GM12873 (cell line): ENCODE data around the gene RAPGEF4.

Experiments
- TF ChIP-seq, protein P1 (sequence below): IDR thresholded peaks from 2 replicates; pipeline ENCODE4 v1.5.1; 2012; ENCODE audit warnings: low read depth, mild to moderate bottlenecking, moderate library complexity, low read length, control low read depth; ENCODE audit not compliant: insufficient read depth; ENCODE audit errors: missing control alignments

RAPGEF4 gene

DNA sequence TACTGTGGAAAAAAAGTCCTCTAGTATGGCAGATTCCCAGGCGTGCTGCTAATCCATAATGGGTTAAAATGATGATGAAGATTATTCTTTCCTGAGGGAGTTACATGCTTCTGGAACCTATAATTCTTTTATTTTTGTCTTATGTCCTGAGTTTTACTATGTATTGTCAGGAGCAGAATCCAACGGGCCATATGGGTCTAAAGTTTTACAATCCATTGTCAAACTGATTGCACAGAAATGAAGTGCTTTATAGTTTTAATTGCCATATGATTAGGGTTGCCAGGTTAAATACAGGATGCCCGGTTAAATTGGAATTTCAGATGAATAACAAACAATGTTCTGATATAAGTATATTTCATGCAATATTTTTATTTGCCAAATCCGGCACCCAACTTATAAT, 239.1 kb downstream of the RAPGEF4 start:
- TF ChIP-seq, protein P1, sequence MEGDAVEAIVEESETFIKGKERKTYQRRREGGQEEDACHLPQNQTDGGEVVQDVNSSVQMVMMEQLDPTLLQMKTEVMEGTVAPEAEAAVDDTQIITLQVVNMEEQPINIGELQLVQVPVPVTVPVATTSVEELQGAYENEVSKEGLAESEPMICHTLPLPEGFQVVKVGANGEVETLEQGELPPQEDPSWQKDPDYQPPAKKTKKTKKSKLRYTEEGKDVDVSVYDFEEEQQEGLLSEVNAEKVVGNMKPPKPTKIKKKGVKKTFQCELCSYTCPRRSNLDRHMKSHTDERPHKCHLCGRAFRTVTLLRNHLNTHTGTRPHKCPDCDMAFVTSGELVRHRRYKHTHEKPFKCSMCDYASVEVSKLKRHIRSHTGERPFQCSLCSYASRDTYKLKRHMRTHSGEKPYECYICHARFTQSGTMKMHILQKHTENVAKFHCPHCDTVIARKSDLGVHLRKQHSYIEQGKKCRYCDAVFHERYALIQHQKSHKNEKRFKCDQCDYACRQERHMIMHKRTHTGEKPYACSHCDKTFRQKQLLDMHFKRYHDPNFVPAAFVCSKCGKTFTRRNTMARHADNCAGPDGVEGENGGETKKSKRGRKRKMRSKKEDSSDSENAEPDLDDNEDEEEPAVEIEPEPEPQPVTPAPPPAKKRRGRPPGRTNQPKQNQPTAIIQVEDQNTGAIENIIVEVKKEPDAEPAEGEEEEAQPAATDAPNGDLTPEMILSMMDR = no peak

DNA sequence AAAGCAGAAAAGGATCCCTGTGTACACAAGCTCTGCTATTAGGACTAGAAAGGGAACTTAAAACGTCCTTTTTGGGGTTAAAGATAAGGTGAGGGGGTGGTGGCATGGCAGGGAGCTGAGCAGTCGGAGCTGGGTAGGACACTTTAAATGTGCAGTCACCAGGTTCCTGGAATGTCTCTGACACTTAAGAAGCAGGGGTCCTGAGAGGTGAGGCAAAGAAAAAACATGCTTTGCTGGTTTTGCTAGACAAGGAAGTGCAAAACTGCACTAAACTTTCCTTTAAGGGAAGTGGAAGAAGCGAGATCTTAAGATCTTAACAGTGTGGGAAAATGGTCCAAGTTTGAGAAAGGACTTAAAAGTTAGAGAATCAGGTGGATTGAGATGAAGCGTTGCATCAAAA, 240.5 kb downstream of the RAPGEF4 start:
- TF ChIP-seq, protein P1 = no peak

DNA sequence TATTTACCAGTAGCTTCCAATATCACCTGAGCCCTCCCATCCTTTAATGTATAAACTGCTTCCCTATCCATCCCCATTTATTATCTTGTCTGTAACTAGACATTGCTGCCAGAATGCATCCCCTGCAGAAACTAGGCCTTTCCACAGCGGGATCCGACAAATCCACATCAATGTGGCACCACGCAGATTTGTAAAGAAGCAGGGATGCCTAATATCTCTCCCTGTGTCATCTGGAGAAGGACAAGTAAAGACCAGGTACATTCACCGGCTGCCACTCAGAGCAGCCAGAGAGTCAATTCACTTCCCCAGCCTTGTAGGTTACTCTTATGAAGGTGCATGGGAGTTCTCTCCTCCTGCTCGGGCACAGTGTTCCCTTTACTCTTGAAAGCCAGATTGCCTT, 241.2 kb downstream of the RAPGEF4 start:
- TF ChIP-seq, protein P1 = no peak

DNA sequence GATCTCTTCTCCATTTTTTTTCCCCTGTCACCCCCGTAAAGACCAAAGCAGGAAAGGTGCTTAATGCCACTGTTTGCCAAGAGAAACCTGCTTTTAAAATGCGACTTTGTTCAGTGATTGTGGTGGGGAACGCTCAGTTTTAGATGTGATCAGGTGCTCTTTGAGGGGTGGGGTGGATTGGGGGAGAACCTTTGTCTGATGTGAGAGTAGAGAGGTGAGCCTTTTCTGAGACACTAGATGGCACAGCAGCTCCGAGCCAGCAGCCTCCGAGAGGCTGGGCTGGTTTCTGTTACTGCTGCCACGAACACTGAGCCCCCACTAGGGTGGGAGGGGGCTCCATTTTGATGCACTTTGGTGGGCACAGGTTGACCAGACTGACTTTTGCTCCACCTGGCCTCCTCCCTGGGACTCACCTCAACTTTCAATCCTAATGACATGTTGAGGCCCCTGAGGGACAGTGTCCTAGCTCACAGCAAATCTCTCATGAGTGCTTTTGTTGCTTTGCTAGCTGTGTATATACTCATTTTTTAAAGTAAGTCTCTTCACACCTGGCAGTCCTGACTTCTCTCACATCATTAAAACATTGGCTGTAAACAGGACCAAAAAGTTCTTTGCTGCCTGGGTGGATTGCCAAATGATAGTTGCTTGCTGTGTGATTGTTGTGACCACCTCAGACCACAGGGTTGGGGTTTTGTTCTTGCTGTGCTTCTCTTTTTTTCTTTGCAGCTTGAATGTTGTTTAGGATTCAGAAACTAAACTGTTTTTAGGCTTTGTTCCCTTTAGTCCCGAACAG, 241.8 kb downstream of the RAPGEF4 start:
- TF ChIP-seq, protein P1 = no peak

DNA sequence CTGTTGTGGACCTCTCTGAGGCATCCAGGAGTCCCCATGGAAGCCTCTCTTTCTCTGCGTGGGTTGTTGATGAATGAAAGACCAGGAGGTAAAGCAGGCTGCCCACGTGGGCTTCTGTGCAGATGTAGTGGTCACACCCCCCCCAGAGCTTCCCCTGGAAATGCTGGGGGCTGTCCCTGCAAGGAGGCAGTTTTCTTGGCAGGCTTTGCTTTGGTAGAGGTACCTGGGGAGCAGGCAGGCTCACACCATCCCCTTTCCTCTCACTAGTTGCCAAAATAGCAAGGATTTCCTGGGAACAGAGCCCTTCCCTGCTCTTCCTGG, 242.4 kb downstream of the RAPGEF4 start:
- TF ChIP-seq, protein P1 = no peak

DNA sequence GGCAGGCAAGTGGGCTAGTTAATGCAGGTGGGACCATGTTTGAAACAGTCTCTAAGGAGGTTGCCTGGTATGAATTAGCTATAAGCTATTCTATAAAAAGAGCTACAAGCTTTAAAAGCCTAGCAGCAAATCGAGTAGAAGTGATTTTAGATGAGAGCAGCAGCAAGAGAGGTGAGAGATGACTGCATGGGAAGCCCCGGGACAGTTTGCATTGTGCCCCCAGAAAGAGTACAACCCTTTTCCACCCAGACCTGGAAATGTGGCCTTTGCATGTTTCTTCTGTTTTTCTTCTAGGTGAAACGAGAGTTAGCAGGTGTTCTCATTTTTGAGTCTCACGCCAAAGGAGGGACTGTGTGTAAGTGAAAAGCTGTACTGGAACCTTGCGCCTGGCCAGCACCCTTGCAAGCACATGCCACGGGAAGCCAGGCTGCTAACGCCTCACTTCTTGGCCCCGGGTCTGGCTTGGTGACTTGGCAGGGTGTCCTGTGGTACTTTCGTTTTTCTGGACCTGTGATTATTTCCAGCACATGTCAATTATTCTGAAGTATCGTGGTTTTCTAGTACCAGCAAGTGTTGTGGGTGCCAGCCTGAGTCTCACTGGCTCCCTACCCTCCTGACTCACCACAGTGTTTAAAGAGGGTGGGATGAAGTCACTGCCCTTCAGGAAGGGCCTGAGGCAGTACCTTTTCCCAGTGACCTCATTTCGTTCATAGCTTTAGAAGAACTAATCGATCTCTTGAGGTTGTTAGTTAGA, 249.7 kb downstream of the RAPGEF4 start:
- TF ChIP-seq, protein P1 = no peak

DNA sequence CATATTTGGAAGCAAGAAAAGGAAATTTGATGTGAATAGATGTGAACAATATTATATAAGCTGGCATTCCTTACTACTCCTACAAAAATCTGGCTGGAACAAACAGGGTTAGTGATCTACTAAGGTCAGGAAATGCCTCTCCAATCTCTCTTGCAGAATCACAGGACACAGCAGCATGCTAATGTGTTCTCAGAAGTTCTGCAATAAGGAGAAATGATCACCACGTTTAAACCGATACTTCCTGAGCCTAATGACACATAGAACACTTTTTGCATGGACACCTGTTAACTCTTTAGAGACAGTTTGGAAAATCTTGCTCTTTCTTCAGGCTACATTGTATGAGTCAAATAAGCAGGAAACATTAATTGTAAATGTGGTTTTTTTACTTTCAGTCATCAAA, 250.4 kb downstream of the RAPGEF4 start:
- TF ChIP-seq, protein P1 = no peak
